Astrocyte of the spinal cord (primary cell): ENCODE results near the gene ARHGAP45.
A peak's percentile ranks its signal among the peaks of the same experiment; 100 is the strongest.

Experiments used
- DNase-seq: peaks from one replicate; pipeline ENCODE4 v3.0.0; 2011; ENCODE audit warnings: low read depth, low spot score
- H3K4me3 ChIP-seq: 2 replicates; pipeline ENCODE4 v1.5.1; 2011; ENCODE audit warnings: low read depth, mild to moderate bottlenecking, low read length, moderate library complexity
- CTCF ChIP-seq: IDR thresholded peaks from 2 replicates; pipeline ENCODE4 v1.5.1; 2012; ENCODE audit warnings: low read depth, mild to moderate bottlenecking, low read length, inconsistent platforms
- in situ Hi-C: cut with HindIII; loops from 2 replicates; pipeline ENCODE4 v1.10.0; 2017; ENCODE audit warnings: low sequenced_read_pairs

ARHGAP45 gene

GRCh38 chr19:1103132-1103707 is 36.3 kb downstream of the ARHGAP45 start:
- H3K4me3 ChIP-seq, result no peak overlapping the region
- in situ Hi-C loops, result no loop called here
- TF ChIP-seq CTCF, result no peak
- no peak for DNase-seq

- DNase-seq, result peak; percentile 100
- TF ChIP-seq CTCF, result no peak
- H3K4me3 ChIP-seq, result peak within 1 kb of the TSS; percentile 61
- in situ Hi-C loops, result no loop called here
Measured at GRCh38 chr19:1103708-1104310, 36.8 kb downstream of the ARHGAP45 start, which contains the start of gene GPX4. Gene GPX4 (plus strand): TSS chr19:1103994. CDS start chr19:1104044, 50 bp downstream.

- TF ChIP-seq CTCF, result no peak
- peak overlapping the region; percentile 61 for H3K4me3 ChIP-seq
- in situ Hi-C loops, result no loop called here
- peak; percentile 59 for DNase-seq
Measured at GRCh38 chr19:1104311-1105007, 37.5 kb downstream of the ARHGAP45 start.

GRCh38 chr19:1105008-1105872 is 38.3 kb downstream of the ARHGAP45 start:
- peak overlapping the region; percentile 61 for H3K4me3 ChIP-seq
- in situ Hi-C loops, result no loop called here
- DNase-seq, result peak; percentile 50
- TF ChIP-seq CTCF, result no peak

- no peak for TF ChIP-seq CTCF
- no peak for DNase-seq
- H3K4me3 ChIP-seq, result no peak overlapping the region
- in situ Hi-C loops, result no loop called here
Measured at GRCh38 chr19:1105873-1106840, 39.2 kb downstream of the ARHGAP45 start.
